ENCODE data around the gene CCDC60.

DNA sequence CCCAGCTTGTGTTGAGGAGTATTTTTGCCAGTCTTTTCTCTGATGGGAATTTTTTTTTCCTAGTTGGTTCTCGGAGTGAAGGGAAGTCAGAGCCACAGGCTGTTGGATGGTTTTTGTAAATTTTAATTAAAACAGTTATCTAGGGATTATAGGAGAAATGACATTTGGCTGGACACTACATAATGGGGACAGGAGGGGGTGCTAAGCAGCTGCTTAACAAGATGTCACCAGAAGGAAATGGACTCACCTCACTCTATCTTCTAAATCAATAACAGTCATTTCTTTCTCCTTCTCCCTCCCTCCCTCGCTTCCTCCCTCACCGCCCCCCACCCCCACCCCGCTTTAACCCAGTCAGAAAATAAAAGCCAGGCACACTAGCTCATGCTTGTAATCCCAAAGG, 165.7 kb downstream of the CCDC60 start:
- TF ChIP-seq, protein P1, sequence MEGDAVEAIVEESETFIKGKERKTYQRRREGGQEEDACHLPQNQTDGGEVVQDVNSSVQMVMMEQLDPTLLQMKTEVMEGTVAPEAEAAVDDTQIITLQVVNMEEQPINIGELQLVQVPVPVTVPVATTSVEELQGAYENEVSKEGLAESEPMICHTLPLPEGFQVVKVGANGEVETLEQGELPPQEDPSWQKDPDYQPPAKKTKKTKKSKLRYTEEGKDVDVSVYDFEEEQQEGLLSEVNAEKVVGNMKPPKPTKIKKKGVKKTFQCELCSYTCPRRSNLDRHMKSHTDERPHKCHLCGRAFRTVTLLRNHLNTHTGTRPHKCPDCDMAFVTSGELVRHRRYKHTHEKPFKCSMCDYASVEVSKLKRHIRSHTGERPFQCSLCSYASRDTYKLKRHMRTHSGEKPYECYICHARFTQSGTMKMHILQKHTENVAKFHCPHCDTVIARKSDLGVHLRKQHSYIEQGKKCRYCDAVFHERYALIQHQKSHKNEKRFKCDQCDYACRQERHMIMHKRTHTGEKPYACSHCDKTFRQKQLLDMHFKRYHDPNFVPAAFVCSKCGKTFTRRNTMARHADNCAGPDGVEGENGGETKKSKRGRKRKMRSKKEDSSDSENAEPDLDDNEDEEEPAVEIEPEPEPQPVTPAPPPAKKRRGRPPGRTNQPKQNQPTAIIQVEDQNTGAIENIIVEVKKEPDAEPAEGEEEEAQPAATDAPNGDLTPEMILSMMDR (IDR thresholded peaks at IDR 0.05; ENCODE audit: low read length): no peak
- no peak for TF ChIP-seq EZH2phosphoT487 (IDR thresholded peaks at IDR 0.05; ENCODE audit: low read length)
- TF ChIP-seq EZH2 (optimal IDR thresholded peaks at IDR 0.05; ENCODE audit: low read depth, low read length): no peak

All from MM.1S (cell line).